Thyroid gland (tissue), 4 donors: ENCODE results near the gene AP1S1. TPM values are rescaled to one million over a fixed set of nuclear protein-coding genes. Genes with fewer than 3 reads are reported as not detected.

ENCODE experiments used
- DNase-seq, 2 donors: peaks; one replicate each; pipeline ENCODE4 v3.0.0-alpha.2; 2019
- H3K27ac ChIP-seq, 3 donors: fragments of 200-600 bp; sonication (generic); 1 replicate in 2 of 3; 2 replicates in 1 of 3; pipeline ENCODE4 v1.5.1; 2016 to 2019; ENCODE audit warnings: mild to moderate bottlenecking in 1 of 3, moderate library complexity in 1 of 3
- H3K27me3 ChIP-seq: fragments of 200-600 bp; sonication (generic); one replicate; pipeline ENCODE4 v1.5.1; 2019
- H3K36me3 ChIP-seq, 2 donors: fragments of 200-600 bp; sonication (generic); one replicate each; pipeline ENCODE4 v1.5.1; 2016 to 2019
- H3K4me1 ChIP-seq, 2 donors: fragments of 200-600 bp; sonication (generic); one replicate each; pipeline ENCODE4 v1.5.1; 2017 to 2019
- H3K4me3 ChIP-seq, 3 donors: fragments of 200-600 bp; sonication (generic); replicated peaks in 1 of 3; 1 replicate in 2 of 3; 2 replicates in 1 of 3; pipeline ENCODE4 v1.5.1; 2016; ENCODE audit warnings: mild to moderate bottlenecking in 1 of 3
- H3K9me3 ChIP-seq: fragments of 200-600 bp; sonication (generic); one replicate; pipeline ENCODE4 v1.5.1; 2017
- CTCF ChIP-seq, 6 experiments: fragments of 200-600 bp in 3 of 6; fragments of 450-650 bp in 3 of 6; sonication (generic) in 3 of 6; IDR thresholded peaks; one replicate each; pipeline ENCODE4 v1.5.1; 2016 to 2019; ENCODE audit warnings: antibody characterized with exemption in 6 of 6, mild to moderate bottlenecking in 2 of 6, inconsistent platforms in 1 of 6, moderate library complexity in 1 of 6
- POLR2A ChIP-seq, 2 donors: fragments of 450-650 bp; IDR thresholded peaks; one replicate each; pipeline ENCODE4 v1.6.1; 2017; ENCODE audit warnings: antibody characterized with exemption in 2 of 2, mild to moderate bottlenecking in 2 of 2, moderate library complexity in 1 of 2
- WGBS, 2 donors: methylation state at CpG; one replicate each; pipeline ENCODE4 v1.1.5; 2017; 5-methylcytosine and 5-hydroxymethylcytosine counted together
- intact Hi-C: fragments of 100-400 bp; cut with DNase I; formaldehyde crosslinking; loops from one replicate; pipeline ENCODE4 v1.15.1; 2023
- total RNA-seq, 4 donors: library from RNA; depleted of rRNA; stranded (reverse); fragments of >200 nt; gene quantifications; one replicate each; pipeline ENCODE4 v1.2.3, GENCODE V29; 2016

AP1S1 gene
- total RNA-seq, 4 donors from 2014 or later, result 29.0 to 59.6 (median 41.3) TPM

GRCh38 chr7:101137651-101138212 lies 16.5 kb upstream of the AP1S1 start:
- no peaks in the 10 kb centered on the region for H3K36me3 ChIP-seq
- DNase-seq, result no peak
- peak overlapping the region in 2 of 3 donors; percentile 38 to 42 for H3K27ac ChIP-seq
- intact Hi-C loops, result loop anchor here (5.0 kb wide), 1 partner anchor 50 kb away; the partner anchor contains the start of gene TRIM56
- H3K27me3 ChIP-seq, result no peaks in the 10 kb centered on the region
- 78 to 80% methylated on average over 9 of the region's 9 CpGs for WGBS, 2 donors
- H3K4me3 ChIP-seq, result no peak overlapping the region
- H3K9me3 ChIP-seq, result no peaks in the 10 kb centered on the region
- TF ChIP-seq POLR2A (IDR thresholded peaks at IDR 0.05), result no peak
- no peak for TF ChIP-seq CTCF (IDR thresholded peaks at IDR 0.05)
- peaks cover 0 to 14% of the 10 kb centered on the region in 2 donors for H3K4me1 ChIP-seq

- 7 to 9% methylated on average over 16 of the region's 16 CpGs for WGBS, 2 donors
Observed at GRCh38 chr7:101138213-101138870, 15.9 kb upstream of the AP1S1 start.

GRCh38 chr7:101140339-101140699 lies 14.0 kb upstream of the AP1S1 start:
- H3K4me3 ChIP-seq, result no peak overlapping the region
- no peak for DNase-seq
- no peak overlapping the region for H3K27ac ChIP-seq
- H3K4me1 ChIP-seq, result peaks cover 0 to 14% of the 10 kb centered on the region in 2 donors
- no peaks in the 10 kb centered on the region for H3K9me3 ChIP-seq
- intact Hi-C loops, result loop anchor here (5.0 kb wide), 1 partner anchor 142 kb away; no protein-coding TSS in a partner anchor
- 12 to 20% methylated on average over 3 of the region's 3 CpGs for WGBS, 2 donors
- H3K36me3 ChIP-seq, result no peaks in the 10 kb centered on the region
- no peaks in the 10 kb centered on the region for H3K27me3 ChIP-seq
- TF ChIP-seq POLR2A (IDR thresholded peaks at IDR 0.05) (no peak), CTCF (IDR thresholded peaks at IDR 0.05) (no peak)

More at GRCh38 chr7:101138213-101138870, 15.9 kb upstream of the AP1S1 start:
- no peak overlapping the region for H3K4me3 ChIP-seq
- DNase-seq, result peak; percentile 72
- intact Hi-C loops, result loop anchor here (5.0 kb wide), 1 partner anchor 51 kb away; the partner anchor contains the start of gene TRIM56
- H3K27ac ChIP-seq, result peak overlapping the region in 2 of 3 donors; percentile 38 to 42
- no peaks in the 10 kb centered on the region for H3K36me3 ChIP-seq
- H3K27me3 ChIP-seq, result no peaks in the 10 kb centered on the region
- no peak for TF ChIP-seq POLR2A (IDR thresholded peaks at IDR 0.05)
- peak; percentile 44 to 87 (median 55) for TF ChIP-seq CTCF (IDR thresholded peaks at IDR 0.05)
- peaks cover 0 to 14% of the 10 kb centered on the region in 2 donors for H3K4me1 ChIP-seq
- H3K9me3 ChIP-seq, result no peaks in the 10 kb centered on the region

- Histone ChIP-seq H3K27ac (no peak overlapping the region), H3K9me3 (no peaks in the 10 kb centered on the region), H3K4me3 (no peak overlapping the region), H3K27me3 (no peaks in the 10 kb centered on the region), H3K4me1 (peaks cover 0 to 14% of the 10 kb centered on the region in 2 donors), H3K36me3 (no peaks in the 10 kb centered on the region)
- intact Hi-C loops, result loop anchor here (5.0 kb wide), 1 partner anchor 141 kb away; no protein-coding TSS in a partner anchor
- DNase-seq, result no peak
- WGBS, 2 donors, result 85 to 89% methylated on average over 4 of the region's 4 CpGs
- TF ChIP-seq CTCF (IDR thresholded peaks at IDR 0.05) (no peak), POLR2A (IDR thresholded peaks at IDR 0.05) (no peak)
Observed at GRCh38 chr7:101140746-101141382, 13.4 kb upstream of the AP1S1 start.
